C4-2B (cell line): Measurements from ENCODE around the gene DNAJC11.

Experiments used
- CTCF ChIP-seq: fragments of 450-650 bp; conservative IDR thresholded peaks from 2 replicates; pipeline ENCODE4 v1.5.1; 2017; ENCODE audit warnings: mild to moderate bottlenecking
- ZFX ChIP-seq: fragments of 450-650 bp; IDR thresholded peaks from 2 replicates; pipeline ENCODE4 v1.6.1; 2017

- no peak for TF ChIP-seq CTCF
- TF ChIP-seq ZFX, result no peak
These were observed 112.6 kb downstream of the DNAJC11 start for GRCh38 chr1:6588893-6589520.
